GM19328 (cell line): Measurements from ENCODE around the gene RNF167.

ENCODE experiments used
- ATAC-seq: cut with Tn5 transposase; IDR thresholded peaks from one replicate; pipeline ENCODE4 v1.9.1; 2021; ENCODE audit warnings: mild to moderate bottlenecking, moderate library complexity; ENCODE audit not compliant: unreplicated experiment

Gene RNF167

GRCh38 chr17:4973256-4974114, 33.4 kb downstream of the RNF167 start:
- ATAC-seq = no peak

- ATAC-seq = no peak
Measured at GRCh38 chr17:4974115-4974670, 34.1 kb downstream of the RNF167 start.

- ATAC-seq = no peak
Measured at GRCh38 chr17:4978726-4979125, 38.7 kb downstream of the RNF167 start.

GRCh38 chr17:4980644-4981216, 40.7 kb downstream of the RNF167 start:
- no peak for ATAC-seq

GRCh38 chr17:4982305-4982704, 42.2 kb downstream of the RNF167 start:
- ATAC-seq = no peak

- no peak for ATAC-seq
Measured at GRCh38 chr17:4986403-4986802, 46.3 kb downstream of the RNF167 start.

- peak; percentile 85 for ATAC-seq
Measured at GRCh38 chr17:4986951-4987766, 47.1 kb downstream of the RNF167 start, which contains the start of gene CAMTA2. TSS of gene CAMTA2 (minus strand) at chr17:4987675. CDS start at chr17:4986222, 1,453 bp downstream.

- no peak for ATAC-seq
Measured at GRCh38 chr17:4987767-4988567, 47.9 kb downstream of the RNF167 start.

GRCh38 chr17:4994081-4994595, 54.1 kb downstream of the RNF167 start:
- no peak for ATAC-seq
